ENCODE data around the gene CPLANE2.

DNA sequence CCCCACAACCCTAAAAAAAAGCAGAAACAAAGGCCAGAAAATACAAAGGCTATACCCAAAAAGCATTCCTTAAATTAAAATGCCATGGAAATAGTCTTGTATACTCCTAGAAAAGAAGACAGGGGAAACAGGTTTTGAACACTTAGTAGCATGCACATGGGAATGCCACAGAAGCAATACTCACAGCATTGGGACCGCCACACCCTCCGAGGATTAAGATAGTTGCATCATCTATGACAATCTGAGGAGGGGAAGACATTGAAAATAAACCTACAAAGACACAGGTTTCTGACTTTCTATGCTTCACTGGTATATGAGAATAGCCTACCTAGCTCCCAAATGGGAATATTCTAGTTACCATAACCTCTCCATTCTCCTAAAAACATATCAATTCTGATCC lies 15.9 kb upstream of the CPLANE2 start:
- TF ChIP-seq, protein P1, sequence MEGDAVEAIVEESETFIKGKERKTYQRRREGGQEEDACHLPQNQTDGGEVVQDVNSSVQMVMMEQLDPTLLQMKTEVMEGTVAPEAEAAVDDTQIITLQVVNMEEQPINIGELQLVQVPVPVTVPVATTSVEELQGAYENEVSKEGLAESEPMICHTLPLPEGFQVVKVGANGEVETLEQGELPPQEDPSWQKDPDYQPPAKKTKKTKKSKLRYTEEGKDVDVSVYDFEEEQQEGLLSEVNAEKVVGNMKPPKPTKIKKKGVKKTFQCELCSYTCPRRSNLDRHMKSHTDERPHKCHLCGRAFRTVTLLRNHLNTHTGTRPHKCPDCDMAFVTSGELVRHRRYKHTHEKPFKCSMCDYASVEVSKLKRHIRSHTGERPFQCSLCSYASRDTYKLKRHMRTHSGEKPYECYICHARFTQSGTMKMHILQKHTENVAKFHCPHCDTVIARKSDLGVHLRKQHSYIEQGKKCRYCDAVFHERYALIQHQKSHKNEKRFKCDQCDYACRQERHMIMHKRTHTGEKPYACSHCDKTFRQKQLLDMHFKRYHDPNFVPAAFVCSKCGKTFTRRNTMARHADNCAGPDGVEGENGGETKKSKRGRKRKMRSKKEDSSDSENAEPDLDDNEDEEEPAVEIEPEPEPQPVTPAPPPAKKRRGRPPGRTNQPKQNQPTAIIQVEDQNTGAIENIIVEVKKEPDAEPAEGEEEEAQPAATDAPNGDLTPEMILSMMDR (conservative IDR thresholded peaks at IDR 0.05; ENCODE audit: low read depth, low read length): no peak
- TF ChIP-seq EZH2 (IDR thresholded peaks at IDR 0.05; ENCODE audit: borderline replicate concordance, low read depth, low read length, poor library complexity, severe bottlenecking): no peak

All from A673 (cell line).